CD14-positive monocyte (primary cell): Measurements from ENCODE around the gene ZSWIM3. TPM values are rescaled to one million over a fixed set of nuclear protein-coding genes. Genes with fewer than 3 reads are reported as not detected.

Source experiments
- DNase-seq, 3 donors: peaks; one replicate each; pipeline ENCODE4 v3.0.0-alpha.2; 2011 to 2022
- H2AFZ ChIP-seq: 2 replicates; pipeline ENCODE4 v1.6.0; 2012; ENCODE audit warnings: mild to moderate bottlenecking, low read depth, low read length, inconsistent platforms; ENCODE audit not compliant: insufficient read depth, poor library complexity, severe bottlenecking
- H3K27ac ChIP-seq, 2 donors: 1 replicate in 1 of 2; 2 replicates in 1 of 2; pipeline ENCODE4 v1.5.1; 2012 to 2013; ENCODE audit warnings: low read length in 2 of 2, control low read depth in 1 of 2, inconsistent platforms in 1 of 2, low read depth in 1 of 2, mild to moderate bottlenecking in 1 of 2
- H3K27me3 ChIP-seq, 2 donors: one replicate each; pipeline versions ENCODE4 v1.6.0 to v1.6.1; 2011 to 2013; ENCODE audit warnings: low read length in 2 of 2; ENCODE audit not compliant: control insufficient read depth in 2 of 2, insufficient read depth in 2 of 2
- H3K36me3 ChIP-seq, 2 donors: replicated peaks in 1 of 2; 1 replicate in 1 of 2; 2 replicates in 1 of 2; pipeline versions ENCODE4 v1.5.1 to v1.6.1; 2012 to 2013; ENCODE audit warnings: low read length in 2 of 2, control low read depth in 1 of 2, inconsistent platforms in 1 of 2, mild to moderate bottlenecking in 1 of 2; ENCODE audit not compliant: insufficient read depth in 2 of 2, control insufficient read depth in 1 of 2
- H3K4me1 ChIP-seq, 2 donors: 1 replicate in 1 of 2; 2 replicates in 1 of 2; pipeline versions ENCODE4 v1.5.1 to v1.6.1; 2012 to 2013; ENCODE audit warnings: low read length in 2 of 2, control low read depth in 1 of 2, inconsistent platforms in 1 of 2, mild to moderate bottlenecking in 1 of 2, moderate library complexity in 1 of 2; ENCODE audit not compliant: insufficient read depth in 2 of 2, control insufficient read depth in 1 of 2
- H3K4me2 ChIP-seq: replicated peaks from 2 replicates; pipeline ENCODE3; 2012; ENCODE audit warnings: low read length, moderate library complexity, mild to moderate bottlenecking; ENCODE audit not compliant: poor library complexity, severe bottlenecking; ENCODE audit errors: extremely low read depth
- H3K4me3 ChIP-seq, 3 experiments: fragments of 200-600 bp in 1 of 3; sonication (generic) in 1 of 3; replicated peaks in 1 of 3; 1 replicate in 2 of 3; 2 replicates in 1 of 3; pipeline ENCODE4 v1.5.1; 2011 to 2013; ENCODE audit warnings: low read length in 3 of 3, mild to moderate bottlenecking in 3 of 3, control low read depth in 2 of 3, low read depth in 2 of 3, inconsistent platforms in 1 of 3, moderate library complexity in 1 of 3
- H3K79me2 ChIP-seq: 2 replicates; pipeline ENCODE4 v1.6.0; 2012; ENCODE audit warnings: mild to moderate bottlenecking, control low read depth, inconsistent platforms, low read length, moderate library complexity; ENCODE audit not compliant: insufficient read depth
- H3K9ac ChIP-seq: 2 replicates; pipeline ENCODE4 v1.6.0; 2017; ENCODE audit warnings: low read length, mild to moderate bottlenecking; ENCODE audit not compliant: insufficient read depth, poor library complexity, severe bottlenecking
- H3K9me3 ChIP-seq, 2 donors: replicated peaks in 1 of 2; 1 replicate in 1 of 2; 2 replicates in 1 of 2; pipeline versions ENCODE4 v1.5.1 to v1.6.1; 2012 to 2013; ENCODE audit warnings: low read length in 2 of 2, control low read depth in 1 of 2; ENCODE audit not compliant: control insufficient read depth in 1 of 2, insufficient read depth in 1 of 2
- H4K20me1 ChIP-seq: 2 replicates; pipeline ENCODE4 v1.6.0; 2012; ENCODE audit warnings: mild to moderate bottlenecking, low read length, control low read depth, moderate library complexity; ENCODE audit not compliant: insufficient read depth
- H3K27ac Mint-ChIP-seq, 7 donors: one replicate each; pipeline ENCODE4 v1.8.0; 2020; ENCODE audit warnings: mild to moderate bottlenecking in 7 of 7, mixed read lengths in 7 of 7, moderate library complexity in 6 of 7, inconsistent platforms in 2 of 7
- H3K27me3 Mint-ChIP-seq, 3 donors: one replicate each; pipeline ENCODE4 v1.8.0; 2021 to 2022; ENCODE audit warnings: low read depth in 3 of 3, mild to moderate bottlenecking in 3 of 3, mixed read lengths in 3 of 3, moderate library complexity in 3 of 3, inconsistent platforms in 1 of 3
- H3K36me3 Mint-ChIP-seq, 2 donors: one replicate each; pipeline ENCODE4 v1.8.0; 2020; ENCODE audit warnings: mixed read lengths in 2 of 2, inconsistent platforms in 1 of 2, mild to moderate bottlenecking in 1 of 2
- H3K4me1 Mint-ChIP-seq: one replicate; pipeline ENCODE4 v1.8.0; 2020; ENCODE audit warnings: mild to moderate bottlenecking, mixed read lengths
- H3K4me3 Mint-ChIP-seq, 2 donors: one replicate each; pipeline ENCODE4 v1.8.0; 2020; ENCODE audit warnings: mild to moderate bottlenecking in 2 of 2, mixed read lengths in 2 of 2, moderate library complexity in 1 of 2
- H3K9me3 Mint-ChIP-seq, 7 donors: one replicate each; pipeline ENCODE4 v1.8.0; 2020 to 2022; ENCODE audit warnings: mixed read lengths in 7 of 7, mild to moderate bottlenecking in 6 of 7, moderate library complexity in 6 of 7, inconsistent platforms in 2 of 7
- CTCF ChIP-seq: fragments of 200-600 bp; IDR thresholded peaks from one replicate; pipeline ENCODE4 v1.8.0; 2022; ENCODE audit warnings: antibody characterized with exemption, mild to moderate bottlenecking
- WGBS: methylation state at CpG from one replicate; pipeline ENCODE4 v1.1.5; 2013; ENCODE audit warnings: missing lambda C conversion rate; ENCODE audit not compliant: insufficient coverage; 5-methylcytosine and 5-hydroxymethylcytosine counted together
- intact Hi-C, 2 donors: fragments of 100-400 bp; cut with micrococcal nuclease; formaldehyde crosslinking; loops; one replicate each; pipeline versions ENCODE4 v1.15.0 to v1.15.1; 2023
- polyA plus RNA-seq, 3 donors: library from polyadenylated mRNA; depleted of rRNA in 1 of 3; unstranded in 2 of 3; stranded (reverse) in 1 of 3; fragments of 300-500 nt in 2 of 3; fragments of >200 nt in 1 of 3; fragmentation: Illumina TruSeq in 2 of 3; gene quantifications; 1 replicate in 2 of 3; 2 replicates in 1 of 3; pipeline ENCODE4 v1.2.3, GENCODE V29; 2012 to 2021

The ZSWIM3 gene
- polyA plus RNA-seq, 3 donors, result 0.29 to 1.5 (median 0.64) TPM

- no peak overlapping the region for H3K4me3 Mint-ChIP-seq
- H3K36me3 Mint-ChIP-seq, result no peaks in the 10 kb centered on the region
- H3K27me3 Mint-ChIP-seq, result peaks cover 2 to 20% (median 10%) of the 10 kb centered on the region in 3 donors
- TF ChIP-seq CTCF, result no peak
- peaks cover 6 to 9% of the 10 kb centered on the region in 2 donors for H3K4me1 ChIP-seq
- H3K27me3 ChIP-seq, result no peaks in the 10 kb centered on the region
- no peaks in the 10 kb centered on the region for H3K36me3 ChIP-seq
- intact Hi-C loops, result no loop called here
- H3K79me2 ChIP-seq, result no peaks in the 10 kb centered on the region
- H3K27ac ChIP-seq, result no peak overlapping the region
- no peak for DNase-seq
- H3K4me2 ChIP-seq, result no peak overlapping the region
- 100% methylated on average over 1 of the region's 2 CpGs for WGBS
- no peak overlapping the region for H3K27ac Mint-ChIP-seq
- no peaks in the 10 kb centered on the region for H4K20me1 ChIP-seq
- no peak overlapping the region for H3K4me3 ChIP-seq
- no peaks in the 10 kb centered on the region for H3K9me3 Mint-ChIP-seq
- H2AFZ ChIP-seq, result no peak overlapping the region
- no peak overlapping the region for H3K9ac ChIP-seq
- no peaks in the 10 kb centered on the region for H3K9me3 ChIP-seq
- peaks cover 11% of the 10 kb centered on the region for H3K4me1 Mint-ChIP-seq
These were observed 69.3 kb downstream of the ZSWIM3 start for GRCh38 chr20:45926731-45927070.

GRCh38 chr20:45927071-45927878, 69.9 kb downstream of the ZSWIM3 start:
- H3K4me3 ChIP-seq, result no peak overlapping the region
- no peak for TF ChIP-seq CTCF
- intact Hi-C loops, result no loop called here
- no peaks in the 10 kb centered on the region for H3K27me3 ChIP-seq
- H3K4me2 ChIP-seq, result no peak overlapping the region
- H3K27ac ChIP-seq, result no peak overlapping the region
- no peak overlapping the region for H2AFZ ChIP-seq
- H3K4me3 Mint-ChIP-seq, result peak overlapping the region in 1 of 2 donors; percentile 4
- H4K20me1 ChIP-seq, result no peaks in the 10 kb centered on the region
- no peak for DNase-seq
- H3K9ac ChIP-seq, result no peak overlapping the region
- H3K4me1 Mint-ChIP-seq, result peaks cover 11% of the 10 kb centered on the region
- no peaks in the 10 kb centered on the region for H3K9me3 ChIP-seq
- peaks cover 0 to 3% of the 10 kb centered on the region in 2 donors for H3K36me3 Mint-ChIP-seq
- H3K36me3 ChIP-seq, result no peaks in the 10 kb centered on the region
- 95% methylated on average over 11 of the region's 14 CpGs for WGBS
- no peaks in the 10 kb centered on the region for H3K9me3 Mint-ChIP-seq
- H3K27me3 Mint-ChIP-seq, result peaks cover 2 to 15% (median 10%) of the 10 kb centered on the region in 3 donors
- no peaks in the 10 kb centered on the region for H3K79me2 ChIP-seq
- peak overlapping the region in 2 of 7 donors; percentile 18 to 77 for H3K27ac Mint-ChIP-seq
- peaks cover 6 to 9% of the 10 kb centered on the region in 2 donors for H3K4me1 ChIP-seq

Other genes with a start within 250 kb of the ZSWIM3 start
- gene WFDC10A, start 227.9 kb upstream of the ZSWIM3 start, polyA plus RNA-seq, result not detected
- gene WFDC9, start 226.3 kb upstream of the ZSWIM3 start, polyA plus RNA-seq, result not detected
- gene WFDC11, start 187.4 kb upstream of the ZSWIM3 start, polyA plus RNA-seq, result not detected
- not detected for gene WFDC13, start 155.6 kb upstream of the ZSWIM3 start, polyA plus RNA-seq
- gene WFDC10B, start 152.6 kb upstream of the ZSWIM3 start, polyA plus RNA-seq, result not detected
- not detected for gene SPINT4, start 135.3 kb upstream of the ZSWIM3 start, polyA plus RNA-seq
- under 1 TPM in 2 of 3 donors, not detected in 1; 0.12 to 0.73 TPM for gene WFDC3, start 65.7 kb upstream of the ZSWIM3 start, polyA plus RNA-seq
- gene DNTTIP1, start 65.7 kb upstream of the ZSWIM3 start, polyA plus RNA-seq, result 100 to 1,000 TPM in 2 of 3 donors, 10 to 100 TPM in 1; 68.5 to 158 (median 144) TPM
- under 1 TPM in 2 of 3 donors, not detected in 1; 0.15 to 0.58 TPM for gene UBE2C, start 45.0 kb upstream of the ZSWIM3 start, polyA plus RNA-seq
- 1 to 10 TPM in 2 of 3 donors, under 1 TPM in 1; 0.71 to 1.2 (median 1.0) TPM for gene TNNC2, start 30.3 kb upstream of the ZSWIM3 start, polyA plus RNA-seq
- 10 to 100 TPM; 11.2 to 16.9 (median 12.7) TPM for gene SNX21, start 23.8 kb upstream of the ZSWIM3 start, polyA plus RNA-seq
- gene ACOT8, start 222 bp upstream of the ZSWIM3 start, polyA plus RNA-seq, result 10 to 100 TPM; 40.9 to 52.4 (median 44.6) TPM
- gene ZSWIM1, start 23.6 kb downstream of the ZSWIM3 start, polyA plus RNA-seq, result 1 to 10 TPM; 2.5 to 2.6 (median 2.5) TPM
- under 1 TPM in 1 of 3 donors, not detected in 2; 0.76 TPM for gene SPATA25, start 30.0 kb downstream of the ZSWIM3 start, polyA plus RNA-seq
- 1 to 10 TPM in 1 of 3 donors, under 1 TPM in 1, not detected in 1; 0.14 to 1.1 TPM for gene NEURL2, start 33.6 kb downstream of the ZSWIM3 start, polyA plus RNA-seq
- gene CTSA, start 33.7 kb downstream of the ZSWIM3 start, polyA plus RNA-seq, result 100 to 1,000 TPM; 279 to 489 (median 366) TPM
- gene PLTP, start 54.5 kb downstream of the ZSWIM3 start, polyA plus RNA-seq, result 1 to 10 TPM; 1.6 to 3.0 (median 2.9) TPM
- 10 to 100 TPM; 41.0 to 54.9 (median 50.4) TPM for gene PCIF1, start 77.1 kb downstream of the ZSWIM3 start, polyA plus RNA-seq
- 10 to 100 TPM in 1 of 3 donors, 1 to 10 TPM in 2; 2.7 to 39.6 (median 3.1) TPM for gene ZNF335, start 114.6 kb downstream of the ZSWIM3 start, polyA plus RNA-seq
- gene MMP9, start 151.3 kb downstream of the ZSWIM3 start, polyA plus RNA-seq, result 1 to 10 TPM in 2 of 3 donors, under 1 TPM in 1; 0.88 to 4.3 (median 1.6) TPM
- not detected for gene SLC12A5, start 171.6 kb downstream of the ZSWIM3 start, polyA plus RNA-seq
- gene NCOA5, start 232.3 kb downstream of the ZSWIM3 start, polyA plus RNA-seq, result 10 to 100 TPM in 1 of 3 donors, 1 to 10 TPM in 2; 4.5 to 10.2 (median 6.0) TPM